GM06990 (cell line): ENCODE measurements around the gene ATXN7L1.

Source experiments
- DNase-seq: peaks from one replicate; pipeline ENCODE4 v3.0.0-alpha.2; 2011; ENCODE audit not compliant: insufficient read length; ENCODE audit errors: extremely low read depth
- H3K27me3 ChIP-seq: replicated peaks from 2 replicates; pipeline ENCODE4 v1.6.0; 2011; ENCODE audit warnings: low read length; ENCODE audit not compliant: control insufficient read depth, insufficient read depth
- H3K36me3 ChIP-seq: 2 replicates; pipeline ENCODE4 v1.5.1; 2011; ENCODE audit warnings: low read length; ENCODE audit not compliant: control insufficient read depth, insufficient read depth
- H3K4me3 ChIP-seq: replicated peaks from 2 replicates; pipeline ENCODE4 v1.5.1; 2011; ENCODE audit warnings: low read depth, mild to moderate bottlenecking, control low read depth, low read length
- TF ChIP-seq, protein P1 (sequence below): IDR thresholded peaks from 2 replicates; pipeline ENCODE4 v1.5.1; 2011; ENCODE audit warnings: low read length, control low read depth, mild to moderate bottlenecking, inconsistent platforms; ENCODE audit not compliant: insufficient read depth, poor library complexity, severe bottlenecking

ATXN7L1 gene

DNA sequence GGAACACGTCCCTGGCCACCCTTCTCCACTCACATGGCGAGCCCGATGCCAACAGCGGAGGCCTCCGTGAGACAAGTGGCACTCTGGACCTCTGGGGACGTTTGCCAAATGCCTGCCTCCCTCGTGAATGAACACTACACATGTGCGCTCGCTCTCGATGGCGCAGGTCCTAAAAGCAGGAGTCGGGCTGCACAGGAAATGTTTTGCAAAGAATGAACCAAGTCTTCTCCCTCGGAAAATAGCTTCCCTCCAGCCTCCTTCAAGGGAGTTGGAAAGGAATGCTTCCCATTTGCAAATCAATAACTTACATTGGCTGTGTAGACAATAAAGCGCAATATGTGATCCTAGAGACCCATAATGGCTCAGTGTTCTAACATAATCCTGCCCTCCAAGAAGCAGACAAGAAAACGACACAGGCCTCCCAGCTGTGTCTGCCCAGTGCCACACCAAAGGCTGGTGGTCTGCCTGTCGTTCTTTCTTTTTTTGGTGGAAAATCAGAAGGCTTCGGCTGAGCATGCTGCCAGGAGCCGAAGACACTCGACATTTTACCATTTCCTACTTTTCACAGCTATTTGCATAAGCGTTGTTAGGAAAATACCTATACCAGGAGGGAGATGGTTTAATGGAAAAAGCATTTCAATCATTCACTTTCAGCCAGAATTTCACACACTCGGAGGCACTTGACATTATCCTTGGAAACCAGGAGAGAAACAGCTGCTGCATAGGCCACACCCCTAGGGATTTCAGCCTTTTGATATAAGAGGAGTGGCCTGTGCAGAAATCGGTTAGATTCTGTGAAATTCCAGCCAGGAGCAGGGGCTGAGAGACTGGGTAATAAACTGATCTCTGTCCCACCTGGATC is 38.4 kb downstream of the ATXN7L1 start:
- H3K27me3 ChIP-seq = no peaks in the 10 kb centered on the region; the same call in 1 of the 2 replicates
- TF ChIP-seq, protein P1, sequence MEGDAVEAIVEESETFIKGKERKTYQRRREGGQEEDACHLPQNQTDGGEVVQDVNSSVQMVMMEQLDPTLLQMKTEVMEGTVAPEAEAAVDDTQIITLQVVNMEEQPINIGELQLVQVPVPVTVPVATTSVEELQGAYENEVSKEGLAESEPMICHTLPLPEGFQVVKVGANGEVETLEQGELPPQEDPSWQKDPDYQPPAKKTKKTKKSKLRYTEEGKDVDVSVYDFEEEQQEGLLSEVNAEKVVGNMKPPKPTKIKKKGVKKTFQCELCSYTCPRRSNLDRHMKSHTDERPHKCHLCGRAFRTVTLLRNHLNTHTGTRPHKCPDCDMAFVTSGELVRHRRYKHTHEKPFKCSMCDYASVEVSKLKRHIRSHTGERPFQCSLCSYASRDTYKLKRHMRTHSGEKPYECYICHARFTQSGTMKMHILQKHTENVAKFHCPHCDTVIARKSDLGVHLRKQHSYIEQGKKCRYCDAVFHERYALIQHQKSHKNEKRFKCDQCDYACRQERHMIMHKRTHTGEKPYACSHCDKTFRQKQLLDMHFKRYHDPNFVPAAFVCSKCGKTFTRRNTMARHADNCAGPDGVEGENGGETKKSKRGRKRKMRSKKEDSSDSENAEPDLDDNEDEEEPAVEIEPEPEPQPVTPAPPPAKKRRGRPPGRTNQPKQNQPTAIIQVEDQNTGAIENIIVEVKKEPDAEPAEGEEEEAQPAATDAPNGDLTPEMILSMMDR = no peak
- no peak overlapping the region for H3K4me3 ChIP-seq
- no peak for DNase-seq
- no peaks in the 10 kb centered on the region for H3K36me3 ChIP-seq

DNA sequence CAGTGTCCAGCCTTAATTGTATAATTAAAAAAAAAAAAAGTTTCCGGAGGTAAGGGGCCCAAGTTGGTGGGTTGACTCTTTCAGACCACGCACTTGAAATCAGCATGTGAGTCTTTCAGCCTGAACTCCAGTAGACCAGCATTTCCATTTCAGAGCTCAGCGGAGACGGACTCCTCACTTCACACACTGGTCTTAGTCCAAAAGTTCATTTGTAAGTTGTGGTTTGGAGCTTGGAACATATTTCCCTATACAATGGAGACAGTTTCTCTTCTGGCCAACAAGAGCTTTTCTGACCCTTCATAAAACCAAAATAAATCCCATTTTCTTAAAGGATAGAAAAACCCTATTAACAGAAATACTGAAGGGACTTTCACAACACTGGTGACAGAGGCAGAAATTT is 41.0 kb downstream of the ATXN7L1 start:
- Histone ChIP-seq H3K27me3 (no peaks in the 10 kb centered on the region; the same call in 1 of the 2 replicates), H3K36me3 (no peaks in the 10 kb centered on the region), H3K4me3 (no peak overlapping the region)
- no peak for DNase-seq
- TF ChIP-seq, protein P1 = no peak

DNA sequence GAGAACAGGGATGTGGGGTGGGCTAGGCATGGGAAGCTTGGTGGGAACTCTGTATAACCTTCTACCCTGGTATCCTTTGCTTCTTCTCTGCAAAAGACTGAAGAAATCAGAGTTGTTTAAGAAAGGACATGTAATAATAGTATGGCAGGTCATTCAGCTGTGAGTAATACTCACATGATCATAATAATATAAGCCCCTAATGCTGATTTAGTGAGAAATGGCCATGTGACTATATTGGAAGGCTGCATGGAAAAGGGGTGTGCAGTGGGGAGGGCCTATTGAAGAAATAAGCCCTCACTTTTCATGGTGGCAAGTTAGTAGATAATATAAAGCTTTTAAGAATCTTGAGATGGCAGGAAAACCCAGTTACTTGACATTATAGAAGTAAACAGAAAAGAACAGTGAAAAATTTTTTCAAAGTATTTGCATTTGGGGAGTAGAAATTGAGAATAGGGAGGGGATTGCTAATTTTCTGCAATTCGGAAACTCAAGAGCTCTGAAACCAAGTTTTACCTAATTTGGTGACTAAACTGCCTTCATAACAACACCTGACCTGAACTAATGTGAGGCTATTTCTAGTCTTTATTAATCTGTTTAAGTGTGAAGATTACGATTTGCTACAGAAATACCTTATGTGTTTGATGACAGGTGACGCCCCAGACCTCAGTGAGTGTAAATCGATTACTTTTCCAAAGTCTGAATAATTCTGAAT is 44.4 kb downstream of the ATXN7L1 start:
- Histone ChIP-seq H3K4me3 (no peak overlapping the region), H3K27me3 (no peaks in the 10 kb centered on the region; the same call in none of the 2 replicates), H3K36me3 (no peaks in the 10 kb centered on the region)
- TF ChIP-seq, protein P1 = no peak
- DNase-seq = no peak

DNA sequence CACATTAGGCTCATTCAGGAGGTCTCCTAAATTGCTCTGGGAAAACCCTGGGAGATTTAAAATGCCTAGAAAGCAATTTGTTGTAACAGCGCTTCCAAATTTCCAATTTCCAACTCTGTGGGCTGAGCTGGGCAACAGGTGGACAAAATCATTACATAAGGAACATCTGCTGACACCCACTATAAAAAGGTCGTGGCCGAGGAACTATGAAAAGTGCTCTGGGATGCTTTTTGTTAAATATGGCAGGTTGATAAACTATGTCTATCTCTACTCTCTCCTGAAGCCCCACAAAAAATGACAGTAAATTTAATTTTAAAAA is 45.1 kb downstream of the ATXN7L1 start:
- TF ChIP-seq, protein P1 = no peak
- no peaks in the 10 kb centered on the region; the same call in none of the 2 replicates for H3K27me3 ChIP-seq
- no peak for DNase-seq
- no peaks in the 10 kb centered on the region for H3K36me3 ChIP-seq
- H3K4me3 ChIP-seq = no peak overlapping the region

DNA sequence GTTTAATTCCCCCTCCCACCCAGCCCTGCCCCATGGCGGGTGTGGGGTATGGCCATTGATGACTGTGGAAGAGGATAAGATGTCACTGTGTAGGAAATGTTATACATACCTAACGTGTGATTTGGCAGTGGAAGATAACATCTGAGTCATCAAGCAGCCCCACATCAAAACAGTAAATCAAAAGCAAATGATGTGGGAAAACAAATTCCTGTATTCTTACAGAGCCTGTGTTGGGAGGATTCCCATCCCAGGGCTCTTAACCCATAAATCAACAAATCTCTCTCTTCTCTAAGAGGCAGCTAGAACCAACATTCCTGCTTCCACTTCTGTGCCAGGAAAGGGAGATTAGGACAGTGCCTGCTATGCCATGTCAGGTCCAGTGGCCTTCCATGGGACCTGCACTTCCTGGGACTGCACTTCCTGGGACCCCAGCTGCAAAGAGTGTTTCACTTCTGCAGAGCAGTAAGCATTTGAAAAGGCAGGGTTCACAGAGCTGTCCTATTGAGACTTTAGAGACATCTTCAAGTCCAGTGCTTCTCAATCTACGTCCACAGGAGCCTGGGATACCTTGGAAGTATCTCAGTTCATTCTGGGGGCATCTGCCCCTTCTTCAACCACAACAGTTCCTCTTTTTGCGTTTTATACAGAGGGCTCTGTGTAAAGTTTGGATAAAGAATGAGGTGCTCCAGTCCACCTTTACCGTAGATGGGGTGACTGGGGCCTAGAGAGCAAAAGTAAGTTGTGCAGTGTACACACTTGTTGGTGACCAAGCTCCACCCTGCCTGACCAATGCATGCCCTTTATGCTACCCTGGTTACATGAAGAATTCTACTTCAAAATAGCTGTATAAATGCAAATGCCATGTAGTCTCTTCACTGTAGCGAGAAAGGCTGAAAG is 45.7 kb downstream of the ATXN7L1 start:
- Histone ChIP-seq H3K4me3 (no peak overlapping the region), H3K36me3 (no peaks in the 10 kb centered on the region), H3K27me3 (no peaks in the 10 kb centered on the region; the same call in none of the 2 replicates)
- DNase-seq = no peak
- TF ChIP-seq, protein P1 = no peak
